HG02623 (cell line): Measurements from ENCODE around the gene GADD45A.
A peak's percentile ranks its signal among the peaks of the same experiment; 100 is the strongest.

Experiments
- ATAC-seq: cut with Tn5 transposase; IDR thresholded peaks from one replicate; pipeline ENCODE4 v1.9.1; 2021; ENCODE audit warnings: moderate library complexity; ENCODE audit not compliant: unreplicated experiment

Gene GADD45A

DNA sequence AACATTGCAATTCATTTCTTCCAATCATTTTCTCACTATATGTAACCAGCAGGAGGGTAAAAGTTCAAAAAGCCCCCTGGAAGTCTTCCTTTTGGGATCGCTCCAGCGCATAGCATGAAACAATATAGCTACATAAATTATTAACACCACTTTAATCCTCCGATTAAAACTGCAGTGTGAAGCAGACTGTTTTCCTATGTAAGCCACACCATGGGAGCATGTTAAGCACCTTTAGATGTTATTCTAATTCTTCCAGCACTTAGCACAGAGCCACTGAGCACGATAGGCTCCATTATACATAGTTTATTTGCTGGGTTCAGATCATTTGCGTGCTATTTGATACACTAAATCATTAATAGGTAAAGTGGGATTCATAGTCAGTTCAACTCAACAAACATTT is 18.4 kb upstream of the GADD45A start:
- no peak for ATAC-seq

DNA sequence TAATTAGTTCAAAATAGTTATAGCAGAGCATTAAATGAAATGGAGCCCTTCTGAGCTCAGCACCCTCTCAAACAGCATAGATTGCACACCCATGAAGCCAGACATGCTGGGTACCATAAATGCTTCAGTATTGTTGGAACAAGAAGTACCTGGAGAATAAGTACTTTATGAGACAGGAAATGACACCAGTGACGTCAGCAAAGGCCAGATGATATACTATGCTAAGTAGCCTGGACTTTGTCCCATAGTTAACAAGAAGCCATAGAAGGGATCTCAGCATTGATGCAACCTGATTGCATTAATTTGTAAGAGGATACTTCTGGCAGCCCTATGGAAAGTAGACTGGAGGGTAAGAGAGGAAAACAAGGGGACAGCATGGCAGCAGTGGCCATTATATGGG is 16.3 kb upstream of the GADD45A start:
- ATAC-seq, result no peak

DNA sequence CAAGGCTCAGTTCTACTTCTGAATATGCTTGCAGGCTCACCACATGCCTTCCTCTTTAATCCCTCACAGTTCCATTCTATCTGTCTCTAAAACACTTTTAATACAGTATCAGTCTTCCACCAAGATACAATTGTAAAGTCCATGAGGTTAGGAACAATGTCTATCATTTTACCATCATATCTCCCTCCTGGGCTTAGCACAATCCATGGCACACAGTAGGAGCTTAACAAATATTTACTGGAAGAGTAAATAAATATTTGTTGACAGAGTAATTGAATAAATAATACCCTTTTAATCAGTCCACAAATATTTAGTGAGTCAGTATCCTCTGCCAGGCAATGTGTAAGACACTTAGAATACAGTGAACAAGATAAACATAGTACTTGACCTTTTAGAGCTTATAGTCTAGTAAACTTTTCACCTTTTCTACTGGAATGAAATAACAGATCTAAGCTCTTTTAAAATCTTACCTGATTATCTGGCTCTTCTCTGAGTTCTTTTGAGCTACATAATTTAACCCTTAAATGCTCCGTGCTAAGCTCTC is 12.7 kb upstream of the GADD45A start:
- no peak for ATAC-seq

DNA sequence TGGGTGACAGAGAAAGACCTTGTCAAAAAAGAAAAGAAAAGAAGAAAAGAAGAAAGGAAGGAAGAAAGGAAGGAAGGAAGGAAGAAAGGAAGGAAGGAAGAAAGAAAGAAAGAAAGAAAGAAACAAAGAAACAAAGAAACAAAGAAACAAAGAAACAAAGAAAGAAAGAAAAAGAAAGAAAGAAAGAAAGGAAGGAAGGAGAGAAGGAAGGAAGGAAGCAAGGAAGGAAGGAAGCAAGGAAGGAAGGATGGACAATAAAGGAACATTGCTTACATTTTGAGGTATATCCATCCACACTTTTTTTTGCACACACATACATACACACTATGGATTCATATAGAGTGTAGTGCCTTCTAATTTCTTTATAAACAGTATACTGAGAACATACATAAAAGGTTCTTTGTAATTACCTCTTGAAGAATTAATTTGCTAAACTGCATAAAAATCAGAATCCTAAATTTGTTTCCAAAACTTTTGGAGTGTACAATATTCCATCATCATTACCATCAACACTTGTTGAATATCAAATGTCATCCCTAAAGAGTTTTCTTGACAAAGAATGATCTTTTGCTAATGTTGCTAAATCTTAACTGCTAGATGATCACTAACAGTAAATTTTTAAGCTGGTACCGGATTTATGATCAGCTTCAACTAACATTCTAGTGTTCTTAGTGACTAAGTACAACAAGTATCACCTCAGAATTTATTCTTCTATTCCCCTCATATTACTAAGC is 11.4 kb upstream of the GADD45A start:
- ATAC-seq, result no peak

DNA sequence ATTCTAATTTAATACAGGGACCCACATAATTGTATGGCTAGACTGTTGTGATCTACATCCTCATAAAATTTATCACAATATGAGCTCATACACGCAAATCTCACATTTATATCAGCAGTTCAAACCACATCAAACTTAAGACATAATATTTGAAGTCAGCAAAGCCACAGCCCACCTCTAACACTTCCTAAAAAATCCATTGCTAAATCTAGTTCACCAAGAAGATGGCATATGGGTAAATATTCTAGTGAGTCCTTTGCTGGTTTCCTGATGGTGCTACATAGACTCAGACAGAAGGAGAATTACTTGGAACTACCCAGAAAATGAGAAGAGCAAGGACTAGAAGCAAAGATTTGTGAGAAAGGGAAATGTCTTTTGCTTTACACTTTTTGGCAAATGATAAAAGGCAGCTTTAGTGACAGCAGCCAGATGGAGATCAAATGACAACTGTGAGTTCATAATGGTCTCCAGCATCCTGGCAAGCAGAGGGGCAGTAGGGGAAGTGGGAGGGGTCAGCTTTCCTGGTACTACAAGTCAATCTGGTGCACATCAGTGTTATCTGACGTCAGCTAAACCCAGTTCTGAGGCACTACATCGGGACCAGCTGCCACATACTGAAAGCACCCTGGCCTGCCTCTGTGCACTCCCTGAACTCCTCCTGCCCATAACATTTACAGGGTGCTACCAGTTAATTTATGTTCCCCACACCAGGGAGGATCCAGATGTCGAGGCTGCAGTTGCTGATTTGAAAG is 10.6 kb upstream of the GADD45A start:
- no peak for ATAC-seq

DNA sequence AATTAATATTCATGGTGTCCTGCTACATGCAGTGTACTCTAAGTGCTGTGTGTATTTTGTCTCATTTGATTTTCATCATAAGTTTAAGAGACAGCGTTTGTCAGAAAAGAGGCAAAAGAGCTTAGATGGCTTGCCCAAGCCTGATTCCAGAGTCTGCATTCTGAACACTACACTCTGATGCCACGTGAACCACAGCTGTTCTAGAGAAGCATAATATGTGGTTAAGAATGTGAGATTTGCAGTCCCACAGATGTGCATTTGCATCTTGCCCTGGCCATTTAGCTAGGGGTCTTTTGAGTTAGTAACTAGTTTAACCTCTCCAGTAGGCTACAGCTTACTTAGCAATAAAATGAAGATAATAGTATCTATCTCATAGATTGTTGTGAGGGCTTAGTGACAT is 9.2 kb upstream of the GADD45A start:
- ATAC-seq, result no peak

DNA sequence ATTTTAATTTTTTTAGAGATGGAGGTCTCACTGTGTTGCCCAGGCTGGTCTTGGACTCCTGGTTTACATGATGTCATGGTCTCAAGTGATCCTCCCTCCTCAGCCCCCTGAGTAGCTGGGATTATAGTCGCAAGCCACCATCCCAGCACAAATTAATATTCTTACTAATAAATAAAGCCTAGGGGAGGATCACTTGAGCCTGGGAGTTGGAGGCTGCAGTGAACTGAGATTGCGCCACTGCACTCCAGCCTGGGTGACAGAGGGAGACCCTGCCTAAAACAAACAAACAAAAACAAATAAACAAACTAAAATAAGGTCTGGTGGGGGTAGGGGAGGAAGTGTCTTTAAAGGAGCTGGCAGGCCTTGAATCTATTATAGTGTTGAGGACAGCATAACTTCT is 8.7 kb upstream of the GADD45A start:
- ATAC-seq, result no peak

DNA sequence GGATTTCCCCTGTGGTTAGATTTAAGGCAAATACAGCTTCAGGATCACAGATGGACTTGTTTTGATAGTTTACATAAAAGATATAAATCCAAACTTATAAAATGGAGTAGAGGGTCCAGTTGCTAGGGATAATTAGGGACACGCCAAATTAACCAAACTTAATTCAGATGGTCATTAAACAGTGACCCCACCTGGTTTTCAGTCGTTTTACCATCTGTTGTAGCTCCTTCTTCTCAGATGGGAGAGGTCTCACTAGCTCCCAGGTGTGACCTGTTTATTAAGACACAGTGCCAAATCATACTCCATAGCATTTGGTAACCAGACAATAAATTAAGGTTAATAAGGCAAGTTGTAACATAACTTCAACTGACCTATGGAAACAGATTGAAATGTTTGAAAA is 8.1 kb upstream of the GADD45A start:
- ATAC-seq, result no peak

DNA sequence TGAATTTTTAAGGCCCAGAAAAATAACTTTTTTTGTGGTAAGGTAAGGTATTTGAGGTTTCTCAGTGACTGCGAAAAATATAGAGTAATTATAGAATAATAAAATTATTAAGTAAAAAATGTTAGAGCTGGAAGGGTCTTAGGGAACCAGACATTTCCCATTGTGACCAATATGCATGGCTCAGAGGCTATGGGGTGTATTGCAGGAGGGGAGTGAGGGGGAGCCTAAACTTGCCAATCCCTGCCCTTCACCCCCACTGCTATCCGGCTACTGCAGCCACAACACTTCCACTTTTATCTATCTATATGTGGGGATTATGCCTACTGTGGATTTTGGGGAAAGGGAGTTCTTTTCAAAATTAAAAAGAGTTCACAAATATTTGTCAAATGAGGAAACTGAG is 7.6 kb upstream of the GADD45A start:
- no peak for ATAC-seq

DNA sequence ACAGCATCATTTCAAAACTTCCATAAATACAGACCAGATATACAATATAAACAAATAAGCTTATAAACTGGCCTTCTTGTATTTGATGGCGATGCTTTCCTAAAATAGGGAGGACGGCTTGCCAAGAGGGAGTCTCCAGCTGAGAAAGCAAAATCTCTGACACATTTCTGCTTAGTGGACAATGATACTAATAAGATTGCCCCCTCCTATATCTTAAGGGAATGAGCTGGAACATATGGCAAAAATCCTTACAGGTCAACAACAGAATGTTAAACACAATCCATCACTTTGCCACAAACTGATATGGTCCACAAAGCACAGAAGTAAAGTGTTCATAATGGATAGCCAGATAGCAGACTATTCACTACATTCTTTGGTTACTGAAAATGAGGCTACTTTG is 7.1 kb upstream of the GADD45A start:
- ATAC-seq, result no peak

DNA sequence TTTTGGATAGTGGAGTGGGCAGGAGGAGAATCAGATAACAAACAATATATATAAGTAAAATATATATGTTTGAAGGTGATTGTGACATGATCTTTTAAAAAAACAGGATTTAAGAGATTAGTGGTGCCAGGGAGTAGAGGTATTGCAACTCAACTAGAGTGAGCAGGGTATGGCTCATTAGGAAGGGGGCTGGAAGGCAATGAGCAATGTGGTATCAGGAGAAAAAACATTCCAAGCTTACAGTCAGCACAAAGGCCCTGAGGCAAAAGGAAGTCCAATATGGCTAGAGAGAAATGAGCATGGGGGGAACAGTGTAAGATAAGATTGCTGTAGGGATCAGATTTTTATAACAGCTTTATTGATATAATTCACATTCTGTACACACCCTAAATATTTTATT is 5.3 kb upstream of the GADD45A start:
- no peak for ATAC-seq

DNA sequence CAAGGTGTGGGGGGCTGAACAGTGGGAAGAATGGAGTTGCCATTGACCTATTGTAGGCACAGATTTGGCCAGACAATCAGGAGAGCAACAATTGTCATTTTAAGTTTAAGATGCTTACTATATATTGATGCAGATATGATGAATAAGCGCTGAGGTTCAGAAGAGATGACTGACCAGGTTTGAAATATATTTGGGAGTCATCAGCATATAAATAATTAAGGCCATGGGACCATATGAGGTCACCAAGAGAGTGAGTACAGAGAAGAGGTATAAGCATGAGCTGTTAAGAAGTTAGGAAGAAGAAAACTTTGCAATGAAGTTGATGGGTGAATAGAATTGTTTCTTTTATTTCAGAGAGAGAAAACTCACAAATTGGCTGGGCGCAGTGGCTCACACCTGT is 4.5 kb upstream of the GADD45A start:
- ATAC-seq, result no peak

DNA sequence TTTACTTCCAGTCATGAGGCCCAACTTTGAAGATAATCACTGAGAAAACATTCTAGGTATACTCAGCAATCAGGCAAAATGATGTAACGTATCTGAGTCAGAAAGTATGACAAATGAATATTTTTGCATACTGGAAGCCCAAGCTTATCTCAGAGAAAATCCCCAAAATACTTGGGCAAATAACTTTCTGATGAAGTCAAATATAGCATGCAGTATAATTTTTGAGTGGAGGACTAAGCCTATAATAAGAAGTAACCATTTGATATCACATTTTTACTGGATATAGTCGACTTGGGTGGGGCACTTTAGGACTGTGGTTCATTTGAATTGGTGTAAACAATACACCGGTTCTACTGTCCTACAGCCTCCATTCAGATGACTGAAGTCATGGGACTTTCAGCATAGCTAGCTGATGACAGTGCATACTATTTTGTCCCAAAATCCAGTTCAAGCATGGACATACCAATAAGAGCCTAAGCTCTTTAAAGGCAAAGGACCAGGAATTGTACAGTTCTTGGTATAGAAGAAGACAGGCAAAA is 2.3 kb upstream of the GADD45A start:
- ATAC-seq, result no peak

DNA sequence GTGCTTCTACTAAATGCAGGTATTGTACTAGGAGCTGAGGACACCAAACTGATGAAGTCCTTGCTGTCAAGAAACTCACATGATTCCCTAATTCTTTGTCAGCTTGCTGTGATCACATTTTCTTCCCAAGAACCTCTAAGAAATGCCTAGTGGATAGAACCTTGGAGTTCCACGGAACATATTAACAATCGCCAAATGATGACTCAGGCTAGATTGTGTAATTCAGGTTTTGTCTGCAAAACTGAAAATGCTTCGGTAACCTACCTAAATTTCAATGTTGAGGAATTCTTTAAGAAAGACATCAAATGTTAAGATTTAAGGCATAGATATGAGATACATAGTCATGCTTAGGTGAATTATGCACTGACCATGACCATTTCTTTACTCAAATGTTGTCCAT is 1.7 kb upstream of the GADD45A start:
- ATAC-seq, result no peak

DNA sequence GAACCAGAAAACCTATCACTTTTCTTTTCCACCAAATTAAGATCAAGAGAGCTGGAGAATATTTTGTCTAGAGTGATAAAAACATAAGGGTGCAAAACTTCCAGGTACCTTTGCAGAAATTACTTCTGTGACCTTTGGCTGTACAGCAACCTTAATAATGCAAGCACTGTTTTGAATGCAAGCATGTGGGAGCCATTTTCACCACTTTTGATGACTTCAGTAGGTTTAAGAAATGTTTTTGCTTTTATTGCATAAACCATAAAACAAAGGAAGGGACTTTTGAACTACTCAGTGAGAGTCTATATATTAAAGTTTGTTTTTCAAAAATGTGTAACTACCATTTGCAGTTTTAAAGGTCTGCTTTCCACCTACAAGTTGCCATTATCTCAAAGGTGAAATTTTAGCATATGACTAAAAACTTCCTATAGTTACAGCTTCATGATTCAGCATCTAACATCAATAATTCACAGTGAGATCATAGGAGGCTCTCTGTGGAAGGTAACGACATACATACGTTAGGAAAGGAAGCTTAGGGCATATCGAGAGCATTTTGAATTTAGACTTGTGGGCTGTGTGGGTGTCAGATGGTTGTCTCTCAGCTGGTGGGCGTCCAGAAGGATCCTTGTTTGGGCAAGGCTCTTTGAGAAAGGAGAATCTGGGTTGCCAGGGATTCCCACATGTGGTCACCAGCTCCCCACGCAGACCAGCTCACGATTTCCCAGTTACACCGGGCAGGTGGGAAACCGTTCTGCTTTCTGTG is 1.1 kb upstream of the GADD45A start:
- ATAC-seq, result no peak

DNA sequence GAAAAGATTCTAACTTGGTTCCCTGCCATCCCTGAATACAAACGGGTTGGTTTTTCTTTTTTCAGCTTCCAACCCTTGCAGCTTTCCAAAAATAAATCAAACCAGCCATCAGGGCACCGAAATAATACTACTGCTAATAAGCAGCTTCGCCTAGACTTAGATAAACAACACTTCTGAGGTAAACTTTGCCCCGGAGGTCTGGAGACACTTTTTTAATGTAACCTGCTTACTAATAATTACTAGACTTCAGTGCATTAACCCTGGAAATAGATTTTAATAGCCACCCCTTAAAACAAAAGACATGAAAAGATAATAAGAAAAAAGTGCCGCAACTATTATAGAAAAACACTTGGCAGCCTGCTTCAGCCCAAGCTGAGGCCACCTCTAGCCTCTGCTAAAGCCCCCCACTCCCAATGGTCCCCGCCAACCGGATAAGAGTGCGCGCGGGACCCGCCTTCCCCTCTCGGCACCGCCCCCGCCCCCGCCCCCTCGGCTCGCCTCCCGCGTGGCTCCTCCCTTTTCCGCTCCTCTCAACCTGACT is 405 bp upstream of the GADD45A start:
- ATAC-seq, result no peak

DNA sequence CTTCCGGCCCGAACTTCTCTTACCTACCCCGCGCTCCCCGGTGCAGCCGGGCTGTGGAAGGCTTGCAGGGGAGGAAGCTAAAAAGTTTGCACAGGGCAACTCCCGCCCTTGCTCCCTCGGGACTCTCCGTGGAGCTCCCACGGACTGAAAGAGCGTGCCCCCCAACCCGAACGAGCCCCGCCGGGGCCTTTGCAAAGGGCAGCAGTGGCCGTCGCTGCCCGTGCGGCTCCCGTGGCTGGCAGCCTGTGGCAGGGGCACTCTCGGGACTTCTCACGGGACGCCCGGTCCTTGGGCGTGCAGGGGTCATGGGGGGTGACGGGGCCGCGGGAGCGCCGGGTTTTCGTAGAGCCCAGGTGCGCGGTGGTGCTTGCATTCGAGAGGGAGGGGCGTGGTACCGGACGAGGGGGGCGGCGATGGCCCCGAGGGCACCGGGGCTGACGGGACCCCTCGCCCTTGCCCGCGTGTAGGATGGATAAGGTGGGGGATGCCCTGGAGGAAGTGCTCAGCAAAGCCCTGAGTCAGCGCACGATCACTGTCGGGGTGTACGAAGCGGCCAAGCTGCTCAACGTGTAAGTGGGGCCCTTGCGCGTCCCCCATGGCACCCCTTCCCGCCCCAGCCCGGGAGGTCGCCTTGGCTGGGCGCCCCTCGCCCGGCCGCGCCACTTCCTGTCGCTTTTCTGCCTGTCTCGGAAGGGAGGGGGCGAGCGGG is 711 bp downstream of the GADD45A start:
- peak; percentile 10 for ATAC-seq

DNA sequence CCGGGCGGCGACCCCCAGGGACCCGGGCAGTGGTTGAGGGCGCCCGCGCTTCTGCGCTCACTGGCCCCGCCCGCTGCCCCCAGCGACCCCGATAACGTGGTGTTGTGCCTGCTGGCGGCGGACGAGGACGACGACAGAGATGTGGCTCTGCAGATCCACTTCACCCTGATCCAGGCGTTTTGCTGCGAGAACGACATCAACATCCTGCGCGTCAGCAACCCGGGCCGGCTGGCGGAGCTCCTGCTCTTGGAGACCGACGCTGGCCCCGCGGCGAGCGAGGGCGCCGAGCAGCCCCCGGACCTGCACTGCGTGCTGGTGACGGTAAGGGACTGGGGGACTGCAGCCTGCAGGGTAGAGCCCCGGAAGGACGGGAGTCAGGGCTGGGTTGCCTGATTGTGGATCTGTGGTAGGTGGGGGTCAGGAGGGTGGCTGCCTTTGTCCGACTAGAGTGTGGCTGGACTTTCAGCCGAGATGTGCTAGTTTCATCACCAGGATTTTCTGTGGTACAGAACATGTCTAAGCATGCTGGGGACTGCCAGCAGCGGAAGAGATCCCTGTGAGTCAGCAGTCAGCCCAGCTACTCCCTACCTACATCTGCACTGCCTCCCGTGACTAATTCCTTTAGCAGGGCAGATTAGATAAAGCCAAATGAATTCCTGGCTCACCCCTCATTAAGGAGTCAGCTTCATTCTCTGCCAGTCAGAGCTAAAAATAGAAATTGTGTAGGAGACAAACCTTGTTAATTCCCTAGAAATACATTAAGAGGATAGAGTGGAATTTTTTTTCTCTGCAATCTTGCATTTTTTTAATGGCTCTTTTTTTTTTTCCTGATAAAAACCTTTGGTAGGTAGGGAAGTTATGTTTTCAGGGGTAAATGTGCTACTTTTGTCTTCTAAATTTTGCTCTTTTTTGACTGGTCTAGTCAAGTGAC is 1.5 kb downstream of the GADD45A start:
- peak; percentile 16 for ATAC-seq

DNA sequence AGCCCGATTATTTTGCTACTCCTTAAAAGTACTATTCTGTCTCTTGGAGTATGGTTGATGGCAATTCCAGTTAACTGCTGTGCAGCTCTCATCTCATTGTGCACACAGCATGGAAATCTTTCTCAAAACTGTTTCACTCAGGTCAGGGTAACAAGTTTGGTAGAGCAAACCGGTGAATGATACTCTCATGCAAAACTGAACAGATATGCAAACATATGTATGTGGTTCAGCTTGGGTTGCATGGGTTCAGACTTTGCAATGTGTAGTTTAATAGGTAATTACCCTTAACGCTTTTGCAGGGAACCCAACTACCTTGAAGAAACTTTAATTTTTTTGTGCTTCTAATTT is 2.2 kb downstream of the GADD45A start:
- no peak for ATAC-seq

DNA sequence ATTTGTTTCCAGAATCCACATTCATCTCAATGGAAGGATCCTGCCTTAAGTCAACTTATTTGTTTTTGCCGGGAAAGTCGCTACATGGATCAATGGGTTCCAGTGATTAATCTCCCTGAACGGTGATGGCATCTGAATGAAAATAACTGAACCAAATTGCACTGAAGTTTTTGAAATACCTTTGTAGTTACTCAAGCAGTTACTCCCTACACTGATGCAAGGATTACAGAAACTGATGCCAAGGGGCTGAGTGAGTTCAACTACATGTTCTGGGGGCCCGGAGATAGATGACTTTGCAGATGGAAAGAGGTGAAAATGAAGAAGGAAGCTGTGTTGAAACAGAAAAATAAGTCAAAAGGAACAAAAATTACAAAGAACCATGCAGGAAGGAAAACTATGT is 2.6 kb downstream of the GADD45A start:
- ATAC-seq, result no peak
